HEK293 (cell line): ENCODE data around the gene PCED1A.

Experiments
- CTCF ChIA-PET: fragments of 350-600 bp; formaldehyde crosslinking; extraction: SDS; loops from one replicate; lab custom pipeline; 2021; ENCODE audit warnings: antibody characterized with exemption; lab: Yijun Ruan, JAX
- POLR2A ChIA-PET: fragments of 300-600 bp; formaldehyde crosslinking; extraction: SDS; loops from one replicate; lab custom pipeline; 2020; ENCODE audit warnings: antibody characterized with exemption, inconsistent platforms; lab: Yijun Ruan, JAX
- H3K27ac ChIP-seq: fragments of 200-500 bp; sonication (Bioruptor generic); 2 replicates; pipeline ENCODE4 v1.5.1; 2014; ENCODE audit warnings: low read depth, low read length, control low read depth, inconsistent platforms; ENCODE audit errors: extremely low read depth
- H3K36me3 ChIP-seq, 2 experiments: fragments of 200-500 bp in 1 of 2; sonication (Bioruptor generic) in 1 of 2; 1 replicate in 1 of 2; 2 replicates in 1 of 2; pipeline ENCODE4 v1.5.1; 2014 to 2017; ENCODE audit warnings: inconsistent platforms in 2 of 2, low read length in 2 of 2; ENCODE audit not compliant: control insufficient read depth in 2 of 2, insufficient read depth in 1 of 2
- H3K4me1 ChIP-seq: fragments of 200-500 bp; sonication (Bioruptor generic); 2 replicates; pipeline ENCODE4 v1.5.1; 2014; ENCODE audit warnings: mild to moderate bottlenecking, low read length, inconsistent platforms; ENCODE audit not compliant: control insufficient read depth, insufficient read depth
- H3K4me3 ChIP-seq: 2 replicates; pipeline ENCODE4 v1.5.1; 2011; ENCODE audit warnings: low read depth, mild to moderate bottlenecking, control low read depth, low read length, moderate library complexity
- H3K9me3 ChIP-seq: fragments of 200-500 bp; sonication (Bioruptor generic); 2 replicates; pipeline ENCODE4 v1.5.1; 2014; ENCODE audit warnings: low read depth, low read length, inconsistent platforms; ENCODE audit not compliant: control insufficient read depth, insufficient read depth
- BCL6B ChIP-seq: fragments of 450-650 bp; formaldehyde crosslinking; IDR thresholded peaks from 2 replicates; pipeline ENCODE4 v1.5.1; 2017; ENCODE audit warnings: missing biosample characterization, missing genetic modification characterization
- GLI4 ChIP-seq: fragments of 450-650 bp; formaldehyde crosslinking; IDR thresholded peaks from 2 replicates; pipeline ENCODE4 v1.5.1; 2016; ENCODE audit warnings: missing biosample characterization, missing genetic modification characterization
- KLF10 ChIP-seq: fragments of 450-650 bp; IDR thresholded peaks from 2 replicates; pipeline ENCODE4 v1.5.1; 2018; ENCODE audit warnings: missing biosample characterization, mild to moderate bottlenecking, missing genetic modification characterization
- MEIS1 ChIP-seq: sonication (generic); formaldehyde crosslinking; IDR thresholded peaks from 2 replicates; pipeline ENCODE4 v1.8.1; 2022; ENCODE audit warnings: missing genetic modification reagents, mild to moderate bottlenecking, borderline replicate concordance
- SALL2 ChIP-seq: fragments of 450-650 bp; formaldehyde crosslinking; IDR thresholded peaks from 2 replicates; pipeline ENCODE4 v1.5.0; 2017; ENCODE audit warnings: missing biosample characterization, mild to moderate bottlenecking, missing genetic modification characterization, borderline replicate concordance
- SCRT1 ChIP-seq: fragments of 450-650 bp; formaldehyde crosslinking; IDR thresholded peaks from 2 replicates; pipeline ENCODE4 v1.5.1; 2016; ENCODE audit warnings: missing biosample characterization, missing genetic modification characterization, borderline replicate concordance
- SP7 ChIP-seq: fragments of 450-650 bp; formaldehyde crosslinking; IDR thresholded peaks from 2 replicates; pipeline ENCODE4 v1.5.1; 2016; ENCODE audit warnings: missing biosample characterization, missing genetic modification characterization
- ZBTB21 ChIP-seq: fragments of 450-650 bp; formaldehyde crosslinking; IDR thresholded peaks from 2 replicates; pipeline ENCODE4 v1.5.1; 2017; ENCODE audit warnings: missing biosample characterization, missing genetic modification characterization
- ZFHX2 ChIP-seq: fragments of 450-650 bp; formaldehyde crosslinking; conservative IDR thresholded peaks from 2 replicates; pipeline ENCODE4 v1.5.1; 2016; ENCODE audit warnings: missing biosample characterization, missing genetic modification characterization
- ZNF239 ChIP-seq: fragments of 450-650 bp; formaldehyde crosslinking; IDR thresholded peaks from 2 replicates; pipeline ENCODE4 v1.5.1; 2016; ENCODE audit warnings: missing biosample characterization, missing genetic modification characterization
- ZNF292 ChIP-seq: fragments of 450-650 bp; formaldehyde crosslinking; IDR thresholded peaks from 2 replicates; pipeline ENCODE4 v1.5.1; 2016; ENCODE audit warnings: low read depth, missing biosample characterization, missing genetic modification characterization, borderline replicate concordance
- ZNF302 ChIP-seq: fragments of 450-650 bp; formaldehyde crosslinking; IDR thresholded peaks from 2 replicates; pipeline ENCODE4 v1.5.1; 2016; ENCODE audit warnings: missing biosample characterization, missing genetic modification characterization, low read depth
- ZNF311 ChIP-seq: fragments of 450-650 bp; formaldehyde crosslinking; IDR thresholded peaks from 2 replicates; pipeline ENCODE4 v1.5.1; 2017; ENCODE audit warnings: missing biosample characterization, missing genetic modification characterization, borderline replicate concordance
- ZNF362 ChIP-seq: fragments of 450-650 bp; formaldehyde crosslinking; IDR thresholded peaks from 2 replicates; pipeline ENCODE4 v1.5.1; 2016; ENCODE audit warnings: missing biosample characterization, missing genetic modification characterization
- ZNF529 ChIP-seq: fragments of 450-650 bp; formaldehyde crosslinking; IDR thresholded peaks from 2 replicates; pipeline ENCODE4 v1.5.1; 2017; ENCODE audit warnings: missing genetic modification characterization, missing biosample characterization; ENCODE audit not compliant: insufficient replicate concordance
- ZNF555 ChIP-seq: fragments of 450-650 bp; formaldehyde crosslinking; conservative IDR thresholded peaks from 2 replicates; pipeline ENCODE4 v1.5.1; 2017; ENCODE audit warnings: missing biosample characterization, mild to moderate bottlenecking, missing genetic modification characterization, inconsistent platforms
- ZNF571 ChIP-seq: fragments of 450-650 bp; formaldehyde crosslinking; IDR thresholded peaks from 2 replicates; pipeline ENCODE4 v1.5.0; 2017; ENCODE audit warnings: missing biosample characterization, missing genetic modification characterization
- ZNF623 ChIP-seq: fragments of 450-650 bp; formaldehyde crosslinking; IDR thresholded peaks from 2 replicates; pipeline ENCODE4 v1.5.1; 2016; ENCODE audit warnings: missing biosample characterization, missing genetic modification characterization
- ZNF629 ChIP-seq: fragments of 450-650 bp; formaldehyde crosslinking; IDR thresholded peaks from 2 replicates; pipeline ENCODE4 v1.5.1; 2017; ENCODE audit warnings: missing biosample characterization, missing genetic modification characterization
- TF ChIP-seq, protein P1 (sequence below): fragments of 450-650 bp; formaldehyde crosslinking; IDR thresholded peaks from 2 replicates; pipeline ENCODE4 v1.5.0; 2017; ENCODE audit warnings: missing biosample characterization, missing genetic modification characterization, borderline replicate concordance
- TF ChIP-seq, protein P2 (sequence below): fragments of 450-650 bp; formaldehyde crosslinking; IDR thresholded peaks from 2 replicates; pipeline ENCODE4 v1.5.1; 2017; ENCODE audit warnings: missing biosample characterization, missing genetic modification characterization
- TF ChIP-seq, protein P3 (sequence below): fragments of 450-650 bp; formaldehyde crosslinking; optimal IDR thresholded peaks from 2 replicates; pipeline ENCODE3; 2016; ENCODE audit warnings: missing biosample characterization, mild to moderate bottlenecking, missing genetic modification characterization
- TF ChIP-seq, protein P4 (sequence below): fragments of 450-650 bp; formaldehyde crosslinking; conservative IDR thresholded peaks from 2 replicates; pipeline ENCODE4 v1.5.1; 2016; ENCODE audit warnings: low read depth, missing biosample characterization, missing genetic modification characterization

PCED1A gene, protein sequence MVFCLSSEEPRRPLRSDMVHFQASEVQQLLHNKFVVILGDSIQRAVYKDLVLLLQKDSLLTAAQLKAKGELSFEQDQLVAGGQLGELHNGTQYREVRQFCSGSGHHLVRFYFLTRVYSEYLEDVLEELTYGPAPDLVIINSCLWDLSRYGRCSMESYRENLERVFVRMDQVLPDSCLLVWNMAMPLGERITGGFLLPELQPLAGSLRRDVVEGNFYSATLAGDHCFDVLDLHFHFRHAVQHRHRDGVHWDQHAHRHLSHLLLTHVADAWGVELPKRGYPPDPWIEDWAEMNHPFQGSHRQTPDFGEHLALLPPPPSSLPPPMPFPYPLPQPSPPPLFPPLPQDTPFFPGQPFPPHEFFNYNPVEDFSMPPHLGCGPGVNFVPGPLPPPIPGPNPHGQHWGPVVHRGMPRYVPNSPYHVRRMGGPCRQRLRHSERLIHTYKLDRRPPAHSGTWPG

DNA sequence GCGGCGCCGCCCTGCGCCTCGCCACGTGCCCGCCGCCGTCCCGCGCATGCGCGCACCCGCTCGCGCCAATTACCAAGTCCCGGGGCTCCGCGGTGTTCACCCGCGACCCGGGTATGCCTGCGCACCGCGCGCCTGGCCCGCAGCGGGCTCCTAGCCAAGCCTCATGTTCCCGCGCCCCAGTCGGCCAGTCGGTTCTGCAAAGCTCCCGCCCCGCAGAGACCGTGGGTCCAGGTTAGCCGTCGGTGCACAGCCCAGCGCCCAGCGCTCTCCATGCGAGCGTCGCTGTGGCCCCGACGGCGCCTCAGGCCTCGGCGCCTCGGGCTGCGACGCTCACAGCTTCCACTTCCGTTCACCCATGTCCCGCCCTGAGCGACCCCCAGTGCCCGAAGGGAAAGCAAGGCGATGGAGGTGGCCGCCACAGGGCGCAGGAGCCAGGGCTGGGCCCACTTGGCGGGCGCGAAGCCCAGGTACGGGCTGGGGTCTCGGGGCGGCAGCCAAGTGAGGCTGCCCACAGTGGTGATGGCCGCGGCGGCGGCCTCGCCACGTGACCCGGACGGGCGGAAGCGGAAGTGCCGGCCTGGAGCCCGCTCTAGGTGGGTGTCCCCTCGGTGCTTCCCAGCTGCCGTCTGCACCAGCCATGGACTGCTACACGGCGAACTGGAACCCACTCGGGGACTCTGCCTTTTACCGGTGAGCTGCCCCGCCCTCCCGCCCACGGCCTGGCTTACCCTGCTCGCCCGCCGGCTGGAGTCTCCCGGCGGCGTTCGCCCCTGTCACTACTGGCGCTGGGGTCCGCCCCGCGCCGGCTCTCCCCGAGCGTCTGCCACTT lies at the start of gene PCED1A, which contains the start of gene VPS16:
Gene PCED1A (minus strand): TSS at position 518 of the 829 bp plus-strand sequence. CDS start 743 bp downstream, outside the sequence.
Gene VPS16 (plus strand): TSS at position 608 of the 829 bp plus-strand sequence. CDS start 30 bp downstream, at position 638.
- CTCF ChIA-PET, result interaction anchor here (0.6 to 1.5 kb wide), 3 partner anchors 12 to 349 kb away, joined by 3 to 9 read pairs (median 3); no protein-coding TSS in a partner anchor
- POLR2A ChIA-PET, result interaction anchor here (0.6 to 1.4 kb wide), 6 partner anchors 8 to 33 kb away, joined by 3 to 7 read pairs (median 4); partner anchors contain the start of genes C20orf141 and PTPRA
- TF ChIP-seq ZNF623 (tag by site-specific recombination) (no peak), SALL2 (tag by site-specific recombination) (no peak), KLF10 (no peak), ZNF555 (tag by site-specific recombination) (no peak), ZNF529 (no peak), ZNF292 (tag by site-specific recombination) (no peak), ZBTB21 (no peak), SCRT1 (tag by site-specific recombination) (no peak), ZNF302 (tag by site-specific recombination) (no peak), GLI4 (tag by site-specific recombination) (no peak), ZNF629 (tag by site-specific recombination) (peak; percentile 49), ZNF239 (no peak), ZNF362 (tag by site-specific recombination) (no peak), BCL6B (no peak), MEIS1 (CRISPR knock-in tag) (no peak), SP7 (tag by site-specific recombination) (peak; percentile 53; the same call in 1 of the 2 replicates), ZFHX2 (0 out of 2 replicates have a peak, but pooled peaks have one; percentile 28), ZNF311 (no peak), ZNF571 (tag by site-specific recombination) (no peak)
- TF ChIP-seq, protein P1, sequence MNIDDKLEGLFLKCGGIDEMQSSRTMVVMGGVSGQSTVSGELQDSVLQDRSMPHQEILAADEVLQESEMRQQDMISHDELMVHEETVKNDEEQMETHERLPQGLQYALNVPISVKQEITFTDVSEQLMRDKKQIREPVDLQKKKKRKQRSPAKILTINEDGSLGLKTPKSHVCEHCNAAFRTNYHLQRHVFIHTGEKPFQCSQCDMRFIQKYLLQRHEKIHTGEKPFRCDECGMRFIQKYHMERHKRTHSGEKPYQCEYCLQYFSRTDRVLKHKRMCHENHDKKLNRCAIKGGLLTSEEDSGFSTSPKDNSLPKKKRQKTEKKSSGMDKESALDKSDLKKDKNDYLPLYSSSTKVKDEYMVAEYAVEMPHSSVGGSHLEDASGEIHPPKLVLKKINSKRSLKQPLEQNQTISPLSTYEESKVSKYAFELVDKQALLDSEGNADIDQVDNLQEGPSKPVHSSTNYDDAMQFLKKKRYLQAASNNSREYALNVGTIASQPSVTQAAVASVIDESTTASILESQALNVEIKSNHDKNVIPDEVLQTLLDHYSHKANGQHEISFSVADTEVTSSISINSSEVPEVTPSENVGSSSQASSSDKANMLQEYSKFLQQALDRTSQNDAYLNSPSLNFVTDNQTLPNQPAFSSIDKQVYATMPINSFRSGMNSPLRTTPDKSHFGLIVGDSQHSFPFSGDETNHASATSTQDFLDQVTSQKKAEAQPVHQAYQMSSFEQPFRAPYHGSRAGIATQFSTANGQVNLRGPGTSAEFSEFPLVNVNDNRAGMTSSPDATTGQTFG (tag by site-specific recombination), result no peak
- TF ChIP-seq, protein P2, sequence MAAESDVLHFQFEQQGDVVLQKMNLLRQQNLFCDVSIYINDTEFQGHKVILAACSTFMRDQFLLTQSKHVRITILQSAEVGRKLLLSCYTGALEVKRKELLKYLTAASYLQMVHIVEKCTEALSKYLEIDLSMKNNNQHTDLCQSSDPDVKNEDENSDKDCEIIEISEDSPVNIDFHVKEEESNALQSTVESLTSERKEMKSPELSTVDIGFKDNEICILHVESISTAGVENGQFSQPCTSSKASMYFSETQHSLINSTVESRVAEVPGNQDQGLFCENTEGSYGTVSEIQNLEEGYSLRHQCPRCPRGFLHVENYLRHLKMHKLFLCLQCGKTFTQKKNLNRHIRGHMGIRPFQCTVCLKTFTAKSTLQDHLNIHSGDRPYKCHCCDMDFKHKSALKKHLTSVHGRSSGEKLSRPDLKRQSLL, result peak; percentile 98
- TF ChIP-seq, protein P3, sequence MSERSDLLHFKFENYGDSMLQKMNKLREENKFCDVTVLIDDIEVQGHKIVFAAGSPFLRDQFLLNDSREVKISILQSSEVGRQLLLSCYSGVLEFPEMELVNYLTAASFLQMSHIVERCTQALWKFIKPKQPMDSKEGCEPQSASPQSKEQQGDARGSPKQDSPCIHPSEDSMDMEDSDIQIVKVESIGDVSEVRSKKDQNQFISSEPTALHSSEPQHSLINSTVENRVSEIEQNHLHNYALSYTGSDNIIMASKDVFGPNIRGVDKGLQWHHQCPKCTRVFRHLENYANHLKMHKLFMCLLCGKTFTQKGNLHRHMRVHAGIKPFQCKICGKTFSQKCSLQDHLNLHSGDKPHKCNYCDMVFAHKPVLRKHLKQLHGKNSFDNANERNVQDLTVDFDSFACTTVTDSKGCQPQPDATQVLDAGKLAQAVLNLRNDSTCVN (tag by site-specific recombination), result peak; percentile 45
- TF ChIP-seq, protein P4, sequence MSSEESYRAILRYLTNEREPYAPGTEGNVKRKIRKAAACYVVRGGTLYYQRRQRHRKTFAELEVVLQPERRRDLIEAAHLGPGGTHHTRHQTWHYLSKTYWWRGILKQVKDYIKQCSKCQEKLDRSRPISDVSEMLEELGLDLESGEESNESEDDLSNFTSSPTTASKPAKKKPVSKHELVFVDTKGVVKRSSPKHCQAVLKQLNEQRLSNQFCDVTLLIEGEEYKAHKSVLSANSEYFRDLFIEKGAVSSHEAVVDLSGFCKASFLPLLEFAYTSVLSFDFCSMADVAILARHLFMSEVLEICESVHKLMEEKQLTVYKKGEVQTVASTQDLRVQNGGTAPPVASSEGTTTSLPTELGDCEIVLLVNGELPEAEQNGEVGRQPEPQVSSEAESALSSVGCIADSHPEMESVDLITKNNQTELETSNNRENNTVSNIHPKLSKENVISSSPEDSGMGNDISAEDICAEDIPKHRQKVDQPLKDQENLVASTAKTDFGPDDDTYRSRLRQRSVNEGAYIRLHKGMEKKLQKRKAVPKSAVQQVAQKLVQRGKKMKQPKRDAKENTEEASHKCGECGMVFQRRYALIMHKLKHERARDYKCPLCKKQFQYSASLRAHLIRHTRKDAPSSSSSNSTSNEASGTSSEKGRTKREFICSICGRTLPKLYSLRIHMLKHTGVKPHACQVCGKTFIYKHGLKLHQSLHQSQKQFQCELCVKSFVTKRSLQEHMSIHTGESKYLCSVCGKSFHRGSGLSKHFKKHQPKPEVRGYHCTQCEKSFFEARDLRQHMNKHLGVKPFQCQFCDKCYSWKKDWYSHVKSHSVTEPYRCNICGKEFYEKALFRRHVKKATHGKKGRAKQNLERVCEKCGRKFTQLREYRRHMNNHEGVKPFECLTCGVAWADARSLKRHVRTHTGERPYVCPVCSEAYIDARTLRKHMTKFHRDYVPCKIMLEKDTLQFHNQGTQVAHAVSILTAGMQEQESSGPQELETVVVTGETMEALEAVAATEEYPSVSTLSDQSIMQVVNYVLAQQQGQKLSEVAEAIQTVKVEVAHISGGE (tag by site-specific recombination), result peak; percentile 98

More for the DNA sequence above, at the start of gene PCED1A, which contains the start of gene VPS16:
- Histone ChIP-seq H3K4me3 (peak within 1 kb of the TSS; percentile 71), H3K4me1 (peaks cover 6% of the 10 kb centered on the region; the same call in 1 of the 2 replicates), H3K36me3 (peaks cover 0 to 48% of the 10 kb centered on the region in 2 experiments; a peak in 2 of 3 replicates), H3K9me3 (no peaks in the 10 kb centered on the region), H3K27ac (peak within 1 kb of the TSS; percentile 92)
